GM12873 (cell line): Measurements from ENCODE around the gene NT5C1B.

Source experiments
- CTCF ChIP-seq: IDR thresholded peaks from 2 replicates; pipeline ENCODE4 v1.5.1; 2012; ENCODE audit warnings: low read depth, mild to moderate bottlenecking, moderate library complexity, low read length, control low read depth; ENCODE audit not compliant: insufficient read depth; ENCODE audit errors: missing control alignments

Gene NT5C1B

GRCh38 chr2:18551623-18552022, 37.7 kb downstream of the NT5C1B start:
- no peak for TF ChIP-seq CTCF

GRCh38 chr2:18551169-18551568, 38.2 kb downstream of the NT5C1B start:
- no peak for TF ChIP-seq CTCF

GRCh38 chr2:18550433-18550832, 38.9 kb downstream of the NT5C1B start:
- no peak for TF ChIP-seq CTCF

GRCh38 chr2:18549083-18549482, 40.3 kb downstream of the NT5C1B start:
- no peak for TF ChIP-seq CTCF

GRCh38 chr2:18548621-18549020, 40.7 kb downstream of the NT5C1B start:
- no peak for TF ChIP-seq CTCF

GRCh38 chr2:18546567-18546966, 42.8 kb downstream of the NT5C1B start:
- no peak for TF ChIP-seq CTCF

GRCh38 chr2:18545384-18545783, 44.0 kb downstream of the NT5C1B start:
- no peak for TF ChIP-seq CTCF
